Activated CD4-positive, alpha-beta T cell treated with anti-CD3 and anti-CD28 coated beads, Interleukin-2, amount 50 U/mL, for 16 hours (primary cell): ENCODE results near the gene RPRD1B.

Experiments used
- DNase-seq: peaks from one replicate; pipeline ENCODE4 v3.0.0-alpha.2; 2020

The RPRD1B gene

DNA sequence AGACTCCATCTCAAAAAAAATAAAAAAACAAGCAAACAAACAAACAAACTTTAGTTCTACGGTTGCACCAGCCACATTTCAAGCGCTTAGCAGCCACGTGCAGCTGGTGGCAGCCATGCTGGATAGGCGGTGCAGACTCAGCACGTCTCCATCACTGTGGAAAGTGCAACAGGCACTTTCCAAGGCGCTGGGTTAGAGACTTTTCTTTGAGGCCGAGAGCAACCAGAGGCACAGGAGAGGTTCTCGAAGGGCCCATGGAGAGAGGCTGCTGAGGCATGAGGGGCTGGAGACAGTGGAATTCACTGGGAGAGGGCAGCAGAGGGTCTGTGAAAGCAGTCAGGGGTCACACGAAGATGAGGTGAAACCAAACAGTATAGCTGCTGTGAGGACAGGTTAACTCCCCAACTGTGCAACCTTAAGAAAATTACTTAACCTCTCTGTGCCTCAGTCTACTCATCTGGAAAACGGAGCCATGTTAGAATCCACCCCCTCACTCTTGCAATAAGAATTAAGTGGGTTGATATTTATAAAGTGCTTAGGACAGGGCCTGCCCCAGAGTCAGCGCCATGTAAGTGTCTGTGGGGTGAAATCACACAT lies 104.0 kb downstream of the RPRD1B start:
- no peak for DNase-seq

DNA sequence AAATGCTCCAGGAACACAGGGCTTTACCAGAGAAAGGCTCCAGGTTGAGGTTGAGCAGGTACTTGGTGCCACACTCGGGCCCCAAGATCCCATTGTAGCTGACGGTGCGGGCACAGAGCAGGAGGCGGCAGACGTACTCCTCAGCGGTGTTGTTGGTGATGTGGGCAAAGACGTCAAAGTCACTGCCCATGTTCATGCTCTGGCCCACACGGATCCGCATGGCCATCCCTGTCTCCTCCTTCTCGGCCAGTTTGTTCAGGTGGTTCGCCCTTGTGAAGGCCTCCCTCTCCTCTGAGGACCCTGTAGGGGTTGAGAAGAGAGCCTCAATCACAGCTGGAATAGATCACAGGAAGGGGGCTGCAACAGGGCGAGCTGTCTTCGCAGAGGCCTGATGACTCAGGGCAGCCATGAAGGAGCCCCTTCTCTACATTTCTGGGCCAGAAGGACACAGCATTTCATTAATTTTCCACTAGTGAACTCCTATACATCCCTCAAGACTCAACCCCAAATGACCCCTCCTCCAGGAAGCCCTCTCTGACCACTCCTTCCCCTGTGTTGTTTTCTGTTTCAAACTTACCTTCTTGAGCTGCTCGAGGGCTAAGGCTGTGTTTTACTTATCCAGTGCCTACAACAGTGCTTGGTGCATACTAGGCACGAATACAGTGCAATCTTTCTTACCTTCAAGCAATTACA lies 104.7 kb downstream of the RPRD1B start:
- no peak for DNase-seq

DNA sequence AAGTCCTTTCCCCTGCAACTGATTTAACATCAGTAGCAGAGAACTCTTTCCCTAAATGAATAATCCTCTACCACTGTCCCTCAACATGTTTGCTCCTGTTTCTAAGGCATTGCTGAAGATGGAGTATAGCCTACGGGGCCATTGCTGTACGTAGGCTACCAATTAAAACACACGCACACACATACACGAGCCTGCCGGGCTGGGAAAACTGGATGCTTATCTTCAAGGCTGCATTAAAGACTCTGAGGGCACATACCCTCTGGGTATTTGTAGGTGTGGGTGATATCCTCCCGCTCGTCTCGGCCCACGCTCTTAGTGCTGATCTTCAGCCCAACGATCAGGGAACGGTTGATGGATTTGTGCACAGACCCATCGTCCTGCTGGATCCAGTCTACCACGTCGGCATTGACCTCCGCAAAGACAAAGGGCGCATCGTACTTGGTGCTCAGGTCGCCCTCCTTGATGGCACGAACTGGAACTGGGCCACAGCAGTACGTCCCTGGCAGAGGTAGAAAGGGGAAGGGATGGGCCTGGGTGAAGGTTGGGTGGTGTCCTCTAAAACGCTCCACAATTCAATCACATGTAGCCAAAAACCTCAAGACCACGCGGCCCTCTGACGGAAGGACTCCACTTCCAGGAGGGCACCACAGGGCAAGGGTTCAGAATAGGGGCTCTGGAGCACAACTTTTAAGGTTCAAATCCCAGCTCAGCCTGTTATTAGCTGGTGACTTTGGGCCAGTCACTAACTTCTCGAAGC lies 105.8 kb downstream of the RPRD1B start:
- no peak for DNase-seq

DNA sequence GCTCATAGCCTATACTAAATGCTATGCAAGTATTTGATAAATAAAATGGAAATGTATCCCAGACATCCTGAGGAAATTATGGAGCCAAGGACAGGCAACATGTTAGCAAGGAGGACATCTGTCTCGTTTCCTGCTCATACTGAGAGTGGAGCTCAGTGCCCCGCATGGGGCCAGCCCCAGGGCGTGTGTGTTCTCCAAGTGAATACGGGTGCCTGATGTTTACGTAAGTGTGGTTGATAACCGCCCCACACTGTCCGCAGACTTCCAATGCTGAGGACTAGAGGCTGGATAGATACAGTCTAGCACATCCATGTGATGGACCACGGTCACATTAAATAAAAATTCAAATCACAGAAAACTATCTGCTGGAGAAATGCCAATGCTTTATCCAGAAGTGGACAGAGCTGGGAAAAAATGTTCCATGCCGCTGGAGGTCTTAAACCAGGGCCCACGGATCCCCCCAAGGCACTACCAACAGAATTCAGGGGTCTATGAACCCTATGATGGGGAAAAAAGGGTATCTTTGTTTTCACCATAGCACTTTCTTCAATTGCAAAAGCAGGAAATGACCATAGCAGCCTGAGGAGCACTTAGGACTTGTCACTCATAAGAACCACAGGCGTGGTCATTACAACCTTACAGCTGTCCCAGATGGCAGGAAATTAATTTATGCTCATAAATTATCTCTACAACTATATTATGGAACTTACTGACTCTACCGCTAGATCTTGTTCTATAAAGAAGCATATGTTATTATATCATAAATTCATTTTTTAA lies 106.6 kb downstream of the RPRD1B start:
- DNase-seq = no peak

DNA sequence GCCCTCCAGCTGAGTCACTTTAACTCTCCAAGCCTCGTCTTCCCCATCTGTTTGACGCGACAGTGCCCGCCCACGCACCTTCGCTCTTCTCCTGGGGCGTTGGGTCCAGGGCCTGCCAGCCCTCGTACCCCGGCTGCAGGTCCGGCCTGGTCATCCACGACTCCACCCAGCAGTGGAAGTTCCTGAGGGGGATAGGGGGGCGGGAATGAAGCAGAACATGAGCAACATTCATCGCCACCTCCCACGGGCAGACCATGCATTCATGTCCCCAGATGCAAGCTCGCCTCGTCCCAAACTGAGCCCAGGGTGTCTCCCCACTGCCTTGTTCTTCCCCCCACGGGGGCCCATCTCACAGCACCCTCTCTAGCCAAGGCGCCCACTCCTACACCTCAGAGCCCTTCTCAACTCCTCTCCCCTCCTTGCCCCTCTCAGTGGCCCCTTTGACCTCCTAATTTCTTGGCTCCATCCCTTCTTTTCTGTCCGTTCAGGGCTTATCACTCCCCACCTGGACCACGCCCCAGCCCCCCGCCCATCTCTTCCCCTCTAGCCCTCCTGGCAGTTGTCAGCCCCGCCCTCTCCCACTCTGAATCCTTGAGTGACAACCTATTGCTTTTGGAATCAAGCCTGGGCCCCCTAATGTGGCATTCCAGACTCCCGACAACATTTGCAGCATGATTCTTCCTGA lies 107.8 kb downstream of the RPRD1B start:
- no peak for DNase-seq
